Thyroid gland (tissue), 4 donors: ENCODE measurements around the gene SEC14L3. TPM values are rescaled to one million over a fixed set of nuclear protein-coding genes. Genes with fewer than 3 reads are reported as not detected.

ENCODE experiments used
- DNase-seq, 2 donors: peaks; one replicate each; pipeline ENCODE4 v3.0.0-alpha.2; 2019
- H3K27ac ChIP-seq, 3 donors: fragments of 200-600 bp; sonication (generic); 1 replicate in 2 of 3; 2 replicates in 1 of 3; pipeline ENCODE4 v1.5.1; 2016 to 2019; ENCODE audit warnings: mild to moderate bottlenecking in 1 of 3, moderate library complexity in 1 of 3
- H3K27me3 ChIP-seq: fragments of 200-600 bp; sonication (generic); one replicate; pipeline ENCODE4 v1.5.1; 2019
- H3K36me3 ChIP-seq, 2 donors: fragments of 200-600 bp; sonication (generic); one replicate each; pipeline ENCODE4 v1.5.1; 2016 to 2019
- H3K4me1 ChIP-seq, 2 donors: fragments of 200-600 bp; sonication (generic); one replicate each; pipeline ENCODE4 v1.5.1; 2017 to 2019
- H3K4me3 ChIP-seq, 3 donors: fragments of 200-600 bp; sonication (generic); replicated peaks in 1 of 3; 1 replicate in 2 of 3; 2 replicates in 1 of 3; pipeline ENCODE4 v1.5.1; 2016; ENCODE audit warnings: mild to moderate bottlenecking in 1 of 3
- H3K9me3 ChIP-seq: fragments of 200-600 bp; sonication (generic); one replicate; pipeline ENCODE4 v1.5.1; 2017
- CTCF ChIP-seq, 6 experiments: fragments of 200-600 bp in 3 of 6; fragments of 450-650 bp in 3 of 6; sonication (generic) in 3 of 6; IDR thresholded peaks; one replicate each; pipeline ENCODE4 v1.5.1; 2016 to 2019; ENCODE audit warnings: antibody characterized with exemption in 6 of 6, mild to moderate bottlenecking in 2 of 6, inconsistent platforms in 1 of 6, moderate library complexity in 1 of 6
- POLR2A ChIP-seq, 2 donors: fragments of 450-650 bp; IDR thresholded peaks; one replicate each; pipeline ENCODE4 v1.6.1; 2017; ENCODE audit warnings: antibody characterized with exemption in 2 of 2, mild to moderate bottlenecking in 2 of 2, moderate library complexity in 1 of 2
- WGBS, 2 donors: methylation state at CpG; one replicate each; pipeline ENCODE4 v1.1.5; 2017; 5-methylcytosine and 5-hydroxymethylcytosine counted together
- intact Hi-C: fragments of 100-400 bp; cut with DNase I; formaldehyde crosslinking; loops from one replicate; pipeline ENCODE4 v1.15.1; 2023
- total RNA-seq, 4 donors: library from RNA; depleted of rRNA; stranded (reverse); fragments of >200 nt; gene quantifications; one replicate each; pipeline ENCODE4 v1.2.3, GENCODE V29; 2016

SEC14L3 gene
- total RNA-seq, 4 donors from 2014 or later, result 1.5 TPM; not detected in 3

- Histone ChIP-seq H3K27me3 (no peaks in the 10 kb centered on the region), H3K4me3 (no peak overlapping the region), H3K27ac (no peak overlapping the region), H3K4me1 (peaks cover 13 to 26% of the 10 kb centered on the region in 2 donors), H3K9me3 (no peaks in the 10 kb centered on the region), H3K36me3 (no peaks in the 10 kb centered on the region)
- no peak for DNase-seq
- intact Hi-C loops, result loop anchor here (5.0 kb wide), 1 partner anchor 36 kb away; no protein-coding TSS in a partner anchor
- TF ChIP-seq POLR2A (IDR thresholded peaks at IDR 0.05) (no peak), CTCF (IDR thresholded peaks at IDR 0.05) (no peak)
- 94 to 100% methylated on average over 1 of the region's 1 CpG for WGBS, 2 donors
Observed at GRCh38 chr22:30427871-30428270, 43.9 kb downstream of the SEC14L3 start.

- no peaks in the 10 kb centered on the region for H3K27me3 ChIP-seq
- DNase-seq, result peak; percentile 90 to 92
- peak in 4 of 6 experiments; percentile 73 to 81 (median 79) for TF ChIP-seq CTCF (IDR thresholded peaks at IDR 0.05)
- peak in 1 of 2 donors; percentile 19 for TF ChIP-seq POLR2A (IDR thresholded peaks at IDR 0.05)
- H3K36me3 ChIP-seq, result no peaks in the 10 kb centered on the region
- peaks cover 25 to 38% of the 10 kb centered on the region in 2 donors for H3K4me1 ChIP-seq
- intact Hi-C loops, result loop anchor here (5.0 kb wide), 1 partner anchor 34 kb away; no protein-coding TSS in a partner anchor
- H3K9me3 ChIP-seq, result no peaks in the 10 kb centered on the region
- H3K4me3 ChIP-seq, result peak overlapping the region in 2 of 3 donors; percentile 62 to 82
- 48 to 57% methylated on average over 19 to 28 of the region's 29 CpGs for WGBS, 2 donors
- H3K27ac ChIP-seq, result peak overlapping the region; percentile 71 to 86 (median 78)
Observed at GRCh38 chr22:30426388-30427353, 45.1 kb downstream of the SEC14L3 start.

GRCh38 chr22:30425616-30426387 is 46.0 kb downstream of the SEC14L3 start, which contains the start of gene MTFP1:
TSS of gene MTFP1 (plus strand) at chr22:30425768. CDS start at chr22:30425880, 112 bp downstream.
- Histone ChIP-seq H3K4me3 (peak within 1 kb of the TSS; percentile 36 to 82 (median 62)), H3K9me3 (no peaks in the 10 kb centered on the region), H3K27ac (peak within 1 kb of the TSS; percentile 71 to 97 (median 86)), H3K36me3 (no peaks in the 10 kb centered on the region), H3K27me3 (no peaks in the 10 kb centered on the region), H3K4me1 (peaks cover 26 to 42% of the 10 kb centered on the region in 2 donors)
- no peak for TF ChIP-seq CTCF (IDR thresholded peaks at IDR 0.05)
- TF ChIP-seq POLR2A (IDR thresholded peaks at IDR 0.05), result peak in 1 of 2 donors; percentile 29
- intact Hi-C loops, result loop anchor here (5.0 kb wide), 1 partner anchor 34 kb away; no protein-coding TSS in a partner anchor
- WGBS, 2 donors, result 1 to 2% methylated on average over 34 to 45 of the region's 61 CpGs
- peak; percentile 74 to 75 for DNase-seq

GRCh38 chr22:30425327-30425615 is 46.5 kb downstream of the SEC14L3 start:
- Histone ChIP-seq H3K4me1 (peaks cover 26 to 47% of the 10 kb centered on the region in 2 donors), H3K27ac (peak overlapping the region; percentile 71 to 86 (median 78)), H3K9me3 (no peaks in the 10 kb centered on the region), H3K4me3 (peak overlapping the region; percentile 36 to 82 (median 62)), H3K36me3 (no peaks in the 10 kb centered on the region), H3K27me3 (no peaks in the 10 kb centered on the region)
- intact Hi-C loops, result loop anchor here (5.0 kb wide), 1 partner anchor 33 kb away; no protein-coding TSS in a partner anchor
- 9% methylated on average over 9 of the region's 9 CpGs for WGBS, 2 donors
- TF ChIP-seq CTCF (IDR thresholded peaks at IDR 0.05), result no peak
- no peak for TF ChIP-seq POLR2A (IDR thresholded peaks at IDR 0.05)
- DNase-seq, result peak in 1 of 2 donors; percentile 14
